Neutrophil (primary cell): Measurements from ENCODE around the gene CCBE1.

Experiments
- H3K27ac ChIP-seq: fragments of 200-600 bp; sonication (generic); 2 replicates; pipeline ENCODE4 v1.5.1; 2016; ENCODE audit warnings: mild to moderate bottlenecking, moderate library complexity
- H3K27me3 ChIP-seq: fragments of 200-600 bp; sonication (generic); 2 replicates; pipeline ENCODE4 v1.6.0; 2016; ENCODE audit warnings: mild to moderate bottlenecking
- H3K36me3 ChIP-seq: fragments of 200-600 bp; sonication (generic); 2 replicates; pipeline ENCODE4 v1.5.1; 2017
- H3K4me1 ChIP-seq, 2 experiments: fragments of 200-600 bp in 1 of 2; sonication (generic) in 1 of 2; 1 replicate in 1 of 2; 2 replicates in 1 of 2; pipeline versions ENCODE4 v1.5.1 to v1.6.1; 2013 to 2016; ENCODE audit warnings: low read depth in 1 of 2, low read length in 1 of 2, mild to moderate bottlenecking in 1 of 2, moderate library complexity in 1 of 2; ENCODE audit not compliant: control insufficient read depth in 1 of 2, insufficient read depth in 1 of 2
- H3K4me3 ChIP-seq, 2 experiments: fragments of 200-600 bp in 1 of 2; sonication (generic) in 1 of 2; 1 replicate in 1 of 2; 2 replicates in 1 of 2; pipeline ENCODE4 v1.5.1; 2013 to 2016; ENCODE audit warnings: low read depth in 1 of 2, low read length in 1 of 2, mild to moderate bottlenecking in 1 of 2, moderate library complexity in 1 of 2
- H3K9me3 ChIP-seq: fragments of 200-600 bp; sonication (generic); 2 replicates; pipeline ENCODE4 v1.5.1; 2016
- CTCF ChIP-seq: fragments of 200-600 bp; sonication (generic); IDR thresholded peaks from 2 replicates; pipeline ENCODE4 v1.5.1; 2016; ENCODE audit warnings: antibody characterized with exemption

CCBE1 gene

DNA sequence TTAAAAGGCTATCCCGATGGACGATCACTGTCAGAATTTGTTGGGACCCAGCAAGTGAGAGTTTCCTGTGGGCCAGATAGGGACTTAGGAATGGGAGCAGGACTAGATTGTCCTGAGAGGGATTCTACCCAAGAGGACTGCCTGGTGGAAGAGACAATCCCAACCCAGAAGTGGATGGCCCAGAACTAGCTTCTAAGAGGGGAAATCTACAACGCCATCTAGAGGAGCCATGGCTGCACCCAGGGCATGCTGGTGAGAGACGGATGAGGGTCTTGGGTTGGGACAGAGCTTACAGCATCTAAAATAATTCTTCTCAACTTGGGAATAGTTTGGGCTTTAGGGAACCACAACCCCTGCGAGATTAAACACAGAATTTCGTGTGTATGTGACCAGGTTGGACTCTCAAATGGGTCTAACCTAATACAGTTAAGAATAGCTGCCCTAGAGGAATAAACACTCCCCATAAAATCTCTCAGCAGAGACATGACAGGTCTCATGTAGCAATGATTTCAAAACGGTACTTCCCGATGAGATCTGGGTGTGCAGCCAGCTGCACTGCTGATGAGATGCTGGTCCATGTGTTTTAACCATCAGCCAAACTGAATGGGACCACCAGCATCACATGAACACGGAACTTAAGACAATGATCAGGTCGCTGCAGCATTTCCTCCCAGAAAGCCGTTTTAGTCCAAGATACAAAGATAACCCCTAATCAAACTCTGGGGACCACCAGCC, 50.8 kb downstream of the CCBE1 start:
- Histone ChIP-seq H3K27me3 (no peaks in the 10 kb centered on the region), H3K4me1 (no peaks in the 10 kb centered on the region), H3K4me3 (no peak overlapping the region), H3K27ac (no peak overlapping the region), H3K9me3 (no peaks in the 10 kb centered on the region), H3K36me3 (no peaks in the 10 kb centered on the region)
- no peak for TF ChIP-seq CTCF

- no peaks in the 10 kb centered on the region for H3K4me1 ChIP-seq
- H3K27me3 ChIP-seq = no peaks in the 10 kb centered on the region
- no peak for TF ChIP-seq CTCF
- H3K9me3 ChIP-seq = no peaks in the 10 kb centered on the region
- no peaks in the 10 kb centered on the region for H3K36me3 ChIP-seq
- H3K4me3 ChIP-seq = no peak overlapping the region
- no peak overlapping the region for H3K27ac ChIP-seq
These were observed 53.5 kb downstream of the CCBE1 start for GRCh38 chr18:59643740-59644139.

- Histone ChIP-seq H3K4me1 (no peaks in the 10 kb centered on the region), H3K4me3 (no peak overlapping the region), H3K9me3 (no peaks in the 10 kb centered on the region), H3K36me3 (no peaks in the 10 kb centered on the region), H3K27me3 (no peaks in the 10 kb centered on the region), H3K27ac (no peak overlapping the region)
- no peak for TF ChIP-seq CTCF
These were observed 56.5 kb downstream of the CCBE1 start for GRCh38 chr18:59640721-59641120.

GRCh38 chr18:59639821-59640220, 57.4 kb downstream of the CCBE1 start:
- no peak overlapping the region for H3K4me3 ChIP-seq
- no peaks in the 10 kb centered on the region for H3K36me3 ChIP-seq
- H3K9me3 ChIP-seq = no peaks in the 10 kb centered on the region
- H3K4me1 ChIP-seq = no peaks in the 10 kb centered on the region
- no peak for TF ChIP-seq CTCF
- H3K27ac ChIP-seq = no peak overlapping the region
- no peaks in the 10 kb centered on the region for H3K27me3 ChIP-seq

- Histone ChIP-seq H3K9me3 (no peaks in the 10 kb centered on the region), H3K4me3 (no peak overlapping the region), H3K27me3 (no peaks in the 10 kb centered on the region), H3K27ac (no peak overlapping the region), H3K36me3 (no peaks in the 10 kb centered on the region), H3K4me1 (no peaks in the 10 kb centered on the region)
- no peak for TF ChIP-seq CTCF
These were observed 58.1 kb downstream of the CCBE1 start for GRCh38 chr18:59639136-59639535.
